Fibroblast of lung (primary cell): ENCODE results near the gene GPX4.

Source experiments
- CTCF ChIP-seq, 2 donors: IDR thresholded peaks in 1 of 2; conservative IDR thresholded peaks in 1 of 2; 1 replicate in 1 of 2; 2 replicates in 1 of 2; pipeline ENCODE4 v1.5.1; 2011 to 2012; ENCODE audit warnings: low read length in 2 of 2, control low read depth in 1 of 2, inconsistent platforms in 1 of 2, low read depth in 1 of 2, mild to moderate bottlenecking in 1 of 2
- EZH2 ChIP-seq: IDR thresholded peaks from 2 replicates; pipeline ENCODE4 v1.5.1; 2012; ENCODE audit warnings: low read length, control low read depth, mild to moderate bottlenecking; ENCODE audit errors: missing control alignments

GRCh38 chr19:1066251-1066747 is 37.5 kb upstream of the GPX4 start:
- no peak for TF ChIP-seq EZH2
- TF ChIP-seq CTCF (conservative IDR thresholded peaks at IDR 0.05 in 1 of 2, IDR thresholded peaks at IDR 0.05 in 1 of 2; ENCODE audit: low read depth in 1 of 2, low read length in 2 of 2), result no peak
